ENCODE measurements around the gene CPED1.

DNA sequence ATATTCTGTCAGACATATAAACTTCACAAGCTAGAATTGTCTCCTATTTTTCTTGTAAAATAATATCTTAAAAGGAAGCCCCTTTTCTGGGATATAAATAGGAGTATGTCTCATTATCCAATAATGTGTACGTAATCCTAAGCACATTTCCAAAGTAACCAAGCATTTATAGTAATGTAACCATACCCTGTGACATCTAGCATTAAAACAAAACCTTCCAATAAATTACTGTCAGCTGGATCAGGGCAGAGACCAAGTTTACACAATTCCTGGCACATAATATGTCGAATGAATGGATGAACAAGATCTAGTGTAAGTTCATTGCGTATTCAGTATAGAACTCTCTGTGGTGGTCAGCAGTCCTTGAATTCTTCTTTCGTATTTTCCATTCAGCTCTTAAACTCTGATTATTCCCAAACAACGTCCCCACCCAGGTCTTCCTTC lies 14.3 kb downstream of the CPED1 start:
- TF ChIP-seq, protein P1, sequence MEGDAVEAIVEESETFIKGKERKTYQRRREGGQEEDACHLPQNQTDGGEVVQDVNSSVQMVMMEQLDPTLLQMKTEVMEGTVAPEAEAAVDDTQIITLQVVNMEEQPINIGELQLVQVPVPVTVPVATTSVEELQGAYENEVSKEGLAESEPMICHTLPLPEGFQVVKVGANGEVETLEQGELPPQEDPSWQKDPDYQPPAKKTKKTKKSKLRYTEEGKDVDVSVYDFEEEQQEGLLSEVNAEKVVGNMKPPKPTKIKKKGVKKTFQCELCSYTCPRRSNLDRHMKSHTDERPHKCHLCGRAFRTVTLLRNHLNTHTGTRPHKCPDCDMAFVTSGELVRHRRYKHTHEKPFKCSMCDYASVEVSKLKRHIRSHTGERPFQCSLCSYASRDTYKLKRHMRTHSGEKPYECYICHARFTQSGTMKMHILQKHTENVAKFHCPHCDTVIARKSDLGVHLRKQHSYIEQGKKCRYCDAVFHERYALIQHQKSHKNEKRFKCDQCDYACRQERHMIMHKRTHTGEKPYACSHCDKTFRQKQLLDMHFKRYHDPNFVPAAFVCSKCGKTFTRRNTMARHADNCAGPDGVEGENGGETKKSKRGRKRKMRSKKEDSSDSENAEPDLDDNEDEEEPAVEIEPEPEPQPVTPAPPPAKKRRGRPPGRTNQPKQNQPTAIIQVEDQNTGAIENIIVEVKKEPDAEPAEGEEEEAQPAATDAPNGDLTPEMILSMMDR (IDR thresholded peaks at IDR 0.05; ENCODE audit: low read length): no peak
- no peak for TF ChIP-seq EZH2 (IDR thresholded peaks at IDR 0.05; ENCODE audit: borderline replicate concordance, low read length)

Data from OCI-LY1 (cell line).